Hepatocyte (in vitro differentiated cells): ENCODE measurements around the gene CLDN3.

Experiments
- CTCF ChIP-seq: fragments of 200-600 bp; sonication (generic); IDR thresholded peaks from 2 replicates; pipeline ENCODE4 v1.5.1; 2016; ENCODE audit warnings: antibody characterized with exemption, mild to moderate bottlenecking; ENCODE audit not compliant: poor library complexity
- EZH2 ChIP-seq: fragments of 200-600 bp; sonication (generic); IDR thresholded peaks from 2 replicates; pipeline ENCODE4 v1.6.1; 2016; ENCODE audit warnings: antibody characterized with exemption, mild to moderate bottlenecking, borderline replicate concordance
- EZH2phosphoT487 ChIP-seq: fragments of 200-600 bp; sonication (generic); IDR thresholded peaks from one replicate; pipeline ENCODE4 v1.6.1; 2018; ENCODE audit warnings: antibody characterized with exemption, mild to moderate bottlenecking, low read depth, moderate library complexity; ENCODE audit not compliant: unreplicated experiment, severe bottlenecking

- TF ChIP-seq CTCF (no peak), EZH2 (no peak), EZH2phosphoT487 (no peak)
Observed at GRCh38 chr7:73768641-73769480, 1.2 kb downstream of the CLDN3 start.
